GM19468 (cell line): ENCODE measurements around the gene ZDHHC12.

ENCODE experiments used
- ATAC-seq: cut with Tn5 transposase; IDR thresholded peaks from one replicate; pipeline ENCODE4 v1.9.1; 2021; ENCODE audit warnings: mild to moderate bottlenecking, moderate library complexity, moderate number of reproducible peaks; ENCODE audit not compliant: unreplicated experiment; ENCODE audit errors: extremely low read depth

ZDHHC12 gene

GRCh38 chr9:128731691-128732090, 7.8 kb upstream of the ZDHHC12 start:
- ATAC-seq, result no peak

GRCh38 chr9:128731093-128731492, 7.2 kb upstream of the ZDHHC12 start:
- no peak for ATAC-seq

- ATAC-seq, result no peak
Observed at GRCh38 chr9:128729766-128730517, 6.0 kb upstream of the ZDHHC12 start.

DNA sequence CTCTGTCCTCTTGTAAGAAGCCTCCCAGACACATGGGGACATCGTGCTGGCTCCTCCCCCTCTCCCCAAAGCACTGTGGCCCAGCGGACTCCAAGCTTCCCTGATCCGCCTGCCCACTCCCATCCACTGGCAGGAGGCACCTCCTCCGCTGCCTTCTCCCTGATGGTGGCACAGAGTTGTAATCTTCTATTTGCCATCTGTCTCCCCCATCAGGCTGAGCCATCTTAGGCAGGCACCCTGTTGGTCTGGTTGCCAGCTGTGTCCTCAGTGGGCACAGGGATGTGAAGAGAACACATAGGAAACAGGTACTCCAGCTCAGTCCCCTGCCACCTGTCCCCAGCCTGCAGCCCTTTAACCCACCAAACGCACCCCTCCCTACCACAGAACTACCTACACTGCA, 5.4 kb upstream of the ZDHHC12 start:
- ATAC-seq, result no peak

DNA sequence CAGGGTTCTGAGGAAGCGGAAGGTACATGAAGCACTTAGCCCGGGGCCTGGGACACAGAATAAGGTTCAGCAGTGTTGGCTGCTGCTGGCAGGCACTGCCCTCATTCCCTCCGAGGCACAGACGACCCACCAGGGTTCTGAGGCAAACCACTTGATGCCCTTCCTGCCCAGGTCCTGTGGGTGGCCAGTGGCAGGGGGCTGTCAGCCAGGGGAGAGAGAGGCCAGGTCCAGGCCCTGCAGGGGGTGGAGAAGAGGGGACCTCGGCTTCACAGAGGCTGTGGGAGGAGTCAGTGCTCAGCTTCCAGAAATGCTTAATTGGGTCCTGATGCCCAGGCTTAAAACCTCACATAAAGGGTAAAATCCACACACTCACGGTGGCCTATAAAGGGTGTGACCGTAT, 4.4 kb upstream of the ZDHHC12 start:
- ATAC-seq, result no peak

DNA sequence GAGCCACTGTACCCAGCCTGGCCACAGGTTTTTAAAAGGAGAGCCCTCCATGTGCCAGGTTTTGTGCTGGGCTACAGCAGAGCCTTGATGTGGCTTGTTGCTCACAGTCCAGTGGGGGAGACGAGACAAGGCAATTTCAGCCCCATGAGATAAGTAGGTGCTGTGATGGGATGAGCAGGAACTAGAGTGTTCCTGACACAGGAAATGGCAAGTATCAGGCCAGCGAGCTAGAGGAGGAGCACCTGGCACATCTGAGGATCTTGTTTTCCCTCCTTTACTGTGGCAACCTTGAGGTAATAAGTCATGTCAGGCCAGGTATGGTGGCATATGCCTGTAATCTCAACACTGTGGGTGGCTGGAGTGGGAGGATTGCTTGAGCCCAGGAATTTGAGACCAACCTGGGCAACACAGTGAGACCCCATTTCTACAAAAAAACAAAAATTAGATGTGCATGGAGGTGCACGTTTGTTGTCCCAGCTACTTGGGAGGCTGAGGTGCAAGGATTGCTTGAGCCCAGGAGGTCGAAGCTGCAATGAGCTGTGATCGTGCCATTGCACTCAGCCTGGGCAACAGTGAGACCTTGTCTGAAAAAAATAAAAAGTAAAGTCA, 3.8 kb upstream of the ZDHHC12 start:
- ATAC-seq, result no peak

DNA sequence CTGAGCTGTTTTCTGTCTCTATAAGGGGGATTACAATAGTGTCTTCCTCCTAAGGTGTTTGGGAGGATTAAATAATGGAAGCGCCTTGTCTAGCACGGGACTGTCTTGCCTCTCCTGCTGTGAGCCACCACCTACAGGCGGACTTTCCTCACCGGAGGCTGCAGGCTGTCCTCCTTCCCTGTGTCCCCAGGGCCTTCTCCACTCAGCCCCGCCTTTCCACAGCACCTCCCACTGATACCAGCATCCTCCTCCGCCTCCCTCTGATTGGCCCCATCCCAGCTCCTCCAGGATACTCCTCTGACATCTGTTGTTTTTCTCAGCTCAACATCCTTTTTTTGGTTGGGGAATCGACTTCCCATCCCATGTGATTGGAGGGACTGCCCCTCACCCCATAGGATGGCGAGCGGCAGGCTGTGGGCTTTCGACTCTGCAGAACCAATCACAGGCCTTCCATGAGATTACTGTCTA, 851 bp upstream of the ZDHHC12 start:
- ATAC-seq, result no peak

GRCh38 chr9:128723352-128723865, 518 bp downstream of the ZDHHC12 start:
- no peak for ATAC-seq

- no peak for ATAC-seq
Observed at GRCh38 chr9:128722380-128723351, 1.3 kb downstream of the ZDHHC12 start.

DNA sequence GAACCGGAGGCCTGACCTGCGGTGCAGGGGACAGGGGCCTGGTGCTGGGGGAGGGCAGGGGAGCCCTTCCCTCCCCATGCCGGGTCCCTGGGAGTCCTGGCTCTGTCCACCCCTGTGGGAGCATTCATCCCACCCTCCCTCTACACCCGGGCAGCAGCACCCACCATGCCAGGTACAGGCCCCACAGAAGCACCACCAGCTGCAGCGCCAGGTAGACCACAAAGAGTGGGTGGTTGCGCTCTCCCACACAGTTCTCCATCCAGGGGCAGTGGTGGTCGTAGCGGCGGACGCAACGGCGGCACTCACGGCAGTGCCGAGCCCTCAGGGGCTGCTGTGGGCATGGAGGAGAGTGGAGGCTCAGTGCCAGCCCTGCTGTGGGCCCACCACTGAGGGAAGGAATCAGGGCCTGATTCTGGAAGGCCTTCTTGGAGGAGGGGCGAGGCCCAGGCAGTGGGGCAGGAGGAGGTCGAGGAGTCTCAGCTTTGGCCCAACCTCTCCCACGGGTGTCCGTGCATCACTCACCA, 2.4 kb downstream of the ZDHHC12 start:
- no peak for ATAC-seq

GRCh38 chr9:128720841-128721486, 3.0 kb downstream of the ZDHHC12 start:
- no peak for ATAC-seq

GRCh38 chr9:128719919-128720605, 3.9 kb downstream of the ZDHHC12 start:
- no peak for ATAC-seq

- no peak for ATAC-seq
Observed at GRCh38 chr9:128718475-128718874, 5.5 kb downstream of the ZDHHC12 start.

DNA sequence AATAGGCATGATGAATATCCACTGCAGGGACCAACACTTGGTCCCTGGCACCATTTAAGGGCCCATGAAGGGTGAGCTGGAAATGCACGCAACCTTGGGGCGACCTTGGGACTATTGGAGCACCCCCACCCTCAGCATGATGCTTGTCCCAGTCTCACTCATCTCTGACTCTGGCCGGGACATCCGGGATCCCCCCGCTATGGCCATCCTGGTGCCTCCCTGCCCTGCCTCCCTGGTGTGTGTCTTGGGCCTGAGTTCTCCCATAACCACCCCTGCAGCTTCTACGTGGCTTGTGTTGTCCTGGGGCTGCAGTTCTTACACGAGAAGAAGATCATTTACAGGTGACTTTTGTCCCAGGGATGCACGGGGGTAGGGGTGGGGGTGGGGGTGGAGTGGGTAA, 5.9 kb downstream of the ZDHHC12 start:
- ATAC-seq, result no peak

GRCh38 chr9:128716581-128717254, 7.2 kb downstream of the ZDHHC12 start:
- ATAC-seq, result no peak

DNA sequence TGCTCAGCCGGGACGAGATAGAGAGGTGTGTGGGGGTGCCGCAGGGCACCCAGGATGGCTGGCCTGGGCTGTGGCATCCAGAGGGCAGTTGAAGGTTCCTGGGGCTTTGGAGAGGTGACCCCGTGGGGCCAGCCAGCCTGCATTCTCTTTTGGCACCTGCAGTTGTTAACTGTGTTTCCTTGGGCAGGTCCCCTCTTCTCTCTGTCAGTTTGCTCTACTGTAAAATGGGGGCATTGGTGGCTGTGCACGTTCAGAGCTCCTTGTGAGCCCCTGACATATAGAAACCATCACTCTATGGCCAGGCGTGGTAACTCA, 8.5 kb downstream of the ZDHHC12 start:
- ATAC-seq, result no peak

GRCh38 chr9:128714586-128715435, 9.1 kb downstream of the ZDHHC12 start:
- no peak for ATAC-seq
